Breast epithelium (tissue), 3 donors: Measurements from ENCODE around the gene RGS1.

Experiments used
- CTCF ChIP-seq, 3 donors: fragments of 450-650 bp; IDR thresholded peaks; one replicate each; pipeline ENCODE4 v1.5.1; 2016 to 2017; ENCODE audit warnings: antibody characterized with exemption in 3 of 3, mild to moderate bottlenecking in 3 of 3, moderate library complexity in 3 of 3
- POLR2AphosphoS5 ChIP-seq, 3 donors: sonication (generic); formaldehyde crosslinking; IDR thresholded peaks; one replicate each; pipeline ENCODE4 v1.6.1; 2017; ENCODE audit warnings: antibody characterized with exemption in 3 of 3

GRCh38 chr1:192598589-192598988, 23.0 kb downstream of the RGS1 start:
- TF ChIP-seq CTCF (IDR thresholded peaks at IDR 0.05), result no peak
- no peak for TF ChIP-seq POLR2AphosphoS5 (IDR thresholded peaks at IDR 0.05)
